Esophagus muscularis mucosa (tissue), 4 donors: ENCODE data around the gene CCHCR1.
"Not testable (repeated sequence)": the region's sequence is repeated elsewhere in the genome, so short reads cannot be mapped to it uniquely, and the experiment has no call there.

ENCODE experiments used
- EP300 ChIP-seq: sonication (generic); formaldehyde crosslinking; IDR thresholded peaks from one replicate; pipeline ENCODE4 v1.6.1; 2017; ENCODE audit warnings: antibody characterized with exemption
- POLR2A ChIP-seq: fragments of 450-650 bp; IDR thresholded peaks from one replicate; pipeline ENCODE4 v1.6.1; 2017; ENCODE audit warnings: antibody characterized with exemption, moderate library complexity, mild to moderate bottlenecking, low read depth
- POLR2AphosphoS5 ChIP-seq, 2 donors: sonication (generic); formaldehyde crosslinking; IDR thresholded peaks; one replicate each; pipeline ENCODE4 v1.6.1; 2017; ENCODE audit warnings: antibody characterized with exemption in 2 of 2
- TF ChIP-seq, protein P1 (sequence below), 3 experiments: fragments of 200-600 bp in 2 of 3; fragments of 450-650 bp in 1 of 3; sonication (generic) in 2 of 3; IDR thresholded peaks; one replicate each; pipeline ENCODE4 v1.5.1; 2017 to 2019; ENCODE audit warnings: antibody characterized with exemption in 3 of 3, mild to moderate bottlenecking in 2 of 3, moderate library complexity in 1 of 3

DNA sequence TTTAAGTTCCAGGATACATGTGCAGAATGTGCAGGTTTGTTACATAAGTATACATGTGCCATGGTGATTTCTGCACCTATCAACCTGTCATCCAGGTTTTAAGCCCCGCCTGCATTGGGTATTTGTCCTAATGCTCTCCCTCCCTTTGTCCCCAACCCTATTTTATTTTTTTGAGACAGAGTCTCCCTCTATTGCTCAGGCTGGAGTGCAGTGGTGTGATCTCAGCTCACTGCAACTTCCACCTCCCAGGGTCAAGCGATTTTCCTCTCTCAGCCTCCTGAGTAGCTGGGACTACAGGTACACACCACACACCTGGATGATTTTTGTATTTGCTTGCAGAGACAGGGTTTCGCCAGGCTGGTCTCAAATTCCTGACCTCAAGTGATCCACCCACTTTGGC is 31.6 kb upstream of the CCHCR1 start:
- TF ChIP-seq, protein P1, sequence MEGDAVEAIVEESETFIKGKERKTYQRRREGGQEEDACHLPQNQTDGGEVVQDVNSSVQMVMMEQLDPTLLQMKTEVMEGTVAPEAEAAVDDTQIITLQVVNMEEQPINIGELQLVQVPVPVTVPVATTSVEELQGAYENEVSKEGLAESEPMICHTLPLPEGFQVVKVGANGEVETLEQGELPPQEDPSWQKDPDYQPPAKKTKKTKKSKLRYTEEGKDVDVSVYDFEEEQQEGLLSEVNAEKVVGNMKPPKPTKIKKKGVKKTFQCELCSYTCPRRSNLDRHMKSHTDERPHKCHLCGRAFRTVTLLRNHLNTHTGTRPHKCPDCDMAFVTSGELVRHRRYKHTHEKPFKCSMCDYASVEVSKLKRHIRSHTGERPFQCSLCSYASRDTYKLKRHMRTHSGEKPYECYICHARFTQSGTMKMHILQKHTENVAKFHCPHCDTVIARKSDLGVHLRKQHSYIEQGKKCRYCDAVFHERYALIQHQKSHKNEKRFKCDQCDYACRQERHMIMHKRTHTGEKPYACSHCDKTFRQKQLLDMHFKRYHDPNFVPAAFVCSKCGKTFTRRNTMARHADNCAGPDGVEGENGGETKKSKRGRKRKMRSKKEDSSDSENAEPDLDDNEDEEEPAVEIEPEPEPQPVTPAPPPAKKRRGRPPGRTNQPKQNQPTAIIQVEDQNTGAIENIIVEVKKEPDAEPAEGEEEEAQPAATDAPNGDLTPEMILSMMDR (IDR thresholded peaks at IDR 0.05), result not testable (repeated sequence)
- TF ChIP-seq POLR2AphosphoS5 (IDR thresholded peaks at IDR 0.05); EP300; POLR2A: not testable (repeated sequence)
